Measurements from ENCODE around the gene NIFK.
"Not testable (repeated sequence)": the region's sequence is repeated elsewhere in the genome, so short reads cannot be mapped to it uniquely, and the experiment has no call there.

NIFK gene

GRCh38 chr2:121694398-121695170, 42.1 kb downstream of the NIFK start:
- no peak for DNase-seq

GRCh38 chr2:121690572-121690971, 46.1 kb downstream of the NIFK start:
- not testable (repeated sequence) for DNase-seq

GRCh38 chr2:121690095-121690494, 46.6 kb downstream of the NIFK start:
- no peak for DNase-seq

- DNase-seq: no peak
Observed at GRCh38 chr2:121689356-121689755, 47.3 kb downstream of the NIFK start.

GRCh38 chr2:121688820-121689219, 47.9 kb downstream of the NIFK start:
- no peak for DNase-seq

GRCh38 chr2:121686902-121687301, 49.8 kb downstream of the NIFK start:
- DNase-seq: no peak

- DNase-seq: no peak
Observed at GRCh38 chr2:121686218-121686617, 50.5 kb downstream of the NIFK start.

- no peak for DNase-seq
Observed at GRCh38 chr2:121682396-121683298, 54.0 kb downstream of the NIFK start.

GRCh38 chr2:121677855-121678254, 58.8 kb downstream of the NIFK start:
- no peak for DNase-seq
